ENCODE results near the gene RBMXL2.

RBMXL2 gene

DNA sequence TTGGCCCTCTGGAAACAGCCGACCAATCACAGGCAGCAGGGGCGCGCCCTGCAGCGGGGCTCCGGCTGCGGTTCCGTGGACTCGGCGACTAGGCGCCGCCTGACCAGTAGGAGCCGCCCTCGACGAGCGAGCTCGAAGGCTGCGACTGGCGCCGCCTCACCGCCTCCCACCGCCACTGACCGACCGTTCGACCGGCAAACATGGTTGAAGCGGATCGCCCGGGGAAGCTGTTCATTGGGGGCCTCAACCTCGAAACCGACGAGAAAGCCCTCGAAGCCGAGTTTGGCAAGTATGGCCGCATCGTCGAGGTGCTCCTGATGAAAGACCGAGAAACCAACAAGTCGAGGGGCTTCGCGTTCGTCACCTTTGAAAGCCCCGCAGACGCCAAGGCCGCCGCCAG, at the start of gene RBMXL2:
Gene RBMXL2, plus strand, starts transcription at position 78 of the 400 bp plus-strand sequence. Its CDS starts 123 bp downstream, at position 201.
- no peak for DNase-seq

DNA sequence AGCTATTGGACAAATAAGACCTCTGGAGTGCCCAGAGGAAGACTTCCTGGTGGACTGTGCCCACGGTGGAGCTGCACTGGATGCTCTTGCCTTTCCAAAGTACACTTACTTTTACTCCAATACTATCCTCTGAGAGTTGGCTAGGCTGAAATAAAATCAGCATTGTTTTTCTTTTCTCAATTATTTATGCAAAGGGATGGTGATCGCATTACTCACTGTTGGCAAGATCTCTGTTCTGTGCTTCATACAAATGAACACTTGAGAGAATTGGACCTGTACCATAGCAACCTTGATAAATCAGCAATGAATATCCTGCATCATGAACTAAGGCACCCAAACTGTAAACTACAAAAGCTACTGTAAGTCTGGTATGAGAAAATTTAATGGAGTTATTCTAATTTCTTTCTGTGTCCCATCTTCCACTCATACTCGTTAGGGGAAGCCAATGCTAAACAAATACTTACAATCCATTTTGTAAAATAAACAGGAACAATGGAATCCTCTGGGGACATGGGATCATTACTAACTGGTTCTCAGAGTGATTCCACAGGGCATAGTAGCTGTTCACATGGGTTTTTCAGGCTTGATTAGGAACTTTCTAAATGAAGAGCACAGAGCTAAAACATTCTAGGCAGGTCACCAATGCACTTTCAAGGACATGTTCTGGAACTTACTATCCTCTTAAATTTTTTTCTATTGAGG, 42.2 kb upstream of the RBMXL2 start:
- DNase-seq: no peak

DNA sequence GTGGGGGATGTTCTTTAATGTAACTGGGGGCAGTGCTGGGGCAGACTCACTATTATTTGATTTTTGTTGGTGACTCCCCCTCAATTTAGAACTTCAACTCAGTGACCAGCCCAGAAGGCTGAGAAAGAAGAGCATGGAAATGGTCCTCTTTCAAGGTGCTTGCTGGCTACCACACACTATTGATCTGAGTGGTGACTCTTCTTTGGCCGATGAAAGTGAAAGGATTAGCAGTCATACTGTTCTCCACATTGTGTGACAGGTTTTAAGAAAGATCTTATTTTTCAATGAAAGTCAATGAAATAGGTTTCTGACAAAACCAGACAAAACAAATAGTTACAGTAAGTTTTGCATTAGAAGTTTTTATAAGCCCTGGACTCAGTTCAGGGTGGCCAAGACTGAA, 38.6 kb upstream of the RBMXL2 start:
- DNase-seq: no peak

DNA sequence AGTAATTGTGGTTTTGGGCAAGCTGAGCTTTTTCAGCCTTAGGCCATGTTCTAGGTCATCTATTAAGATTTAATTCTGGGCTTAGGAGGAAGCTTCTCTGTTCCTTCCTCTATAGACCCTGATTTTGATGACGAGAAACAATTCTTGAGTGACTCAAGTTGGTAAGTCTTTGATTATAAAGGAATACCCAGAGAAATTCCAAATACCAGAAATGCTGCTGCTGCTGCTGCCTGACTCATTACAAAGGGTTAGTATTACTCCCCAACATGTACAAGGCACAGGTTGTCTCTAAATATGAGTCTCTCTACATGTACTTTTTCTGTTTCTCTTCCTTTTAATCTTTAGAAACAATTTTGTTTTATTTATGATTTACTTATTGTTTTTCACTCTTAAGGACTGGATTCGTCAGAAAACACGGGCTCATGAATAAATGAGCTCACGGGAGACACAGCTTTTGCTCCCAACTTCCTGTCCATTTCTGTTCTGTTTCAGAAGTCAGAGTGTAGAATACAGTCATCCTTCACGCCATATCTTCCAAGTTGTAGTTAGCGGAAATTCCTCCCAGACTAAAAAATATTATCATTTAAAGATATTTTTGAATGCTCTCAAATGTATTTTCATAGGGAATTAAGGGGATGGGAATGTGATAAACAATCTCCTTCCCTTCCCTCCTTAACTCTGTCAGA, 31.8 kb upstream of the RBMXL2 start:
- DNase-seq: no peak

DNA sequence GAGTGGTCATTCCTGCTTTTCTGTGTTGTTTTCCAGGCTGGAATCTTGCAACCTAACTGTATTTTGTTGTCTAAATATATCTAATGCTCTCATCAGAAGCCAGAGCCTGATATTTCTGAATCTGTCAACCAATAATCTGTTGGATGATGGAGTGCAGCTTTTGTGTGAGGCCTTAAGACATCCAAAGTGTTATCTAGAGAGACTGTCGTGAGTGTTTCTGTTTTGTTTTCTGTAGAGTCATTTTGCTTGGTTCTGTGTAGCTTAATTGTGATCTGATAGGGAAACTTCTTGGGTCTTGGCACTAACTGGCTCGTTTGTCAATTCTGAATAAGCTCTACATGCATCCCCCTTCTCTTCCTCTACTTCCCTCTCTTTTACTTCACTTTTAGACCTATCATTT, 31.2 kb upstream of the RBMXL2 start:
- DNase-seq: no peak

DNA sequence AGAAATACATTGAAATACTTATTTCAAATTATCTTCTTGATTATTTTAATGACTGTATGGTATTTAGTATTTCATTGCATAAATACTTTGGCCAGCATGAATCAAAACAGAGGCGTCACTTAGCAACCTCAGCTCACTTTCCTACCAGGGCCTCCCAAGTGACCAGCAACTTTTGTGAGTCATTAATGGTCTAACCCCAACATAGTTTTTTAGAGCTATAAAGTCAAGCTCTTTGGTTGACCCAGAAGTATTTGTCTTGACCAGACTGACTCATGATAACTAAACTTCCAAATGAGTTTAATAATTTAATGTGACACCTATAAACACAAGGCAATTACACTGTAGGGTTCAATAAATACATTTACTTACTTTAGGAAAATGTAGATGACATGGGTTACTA, 27.9 kb upstream of the RBMXL2 start:
- no peak for DNase-seq

DNA sequence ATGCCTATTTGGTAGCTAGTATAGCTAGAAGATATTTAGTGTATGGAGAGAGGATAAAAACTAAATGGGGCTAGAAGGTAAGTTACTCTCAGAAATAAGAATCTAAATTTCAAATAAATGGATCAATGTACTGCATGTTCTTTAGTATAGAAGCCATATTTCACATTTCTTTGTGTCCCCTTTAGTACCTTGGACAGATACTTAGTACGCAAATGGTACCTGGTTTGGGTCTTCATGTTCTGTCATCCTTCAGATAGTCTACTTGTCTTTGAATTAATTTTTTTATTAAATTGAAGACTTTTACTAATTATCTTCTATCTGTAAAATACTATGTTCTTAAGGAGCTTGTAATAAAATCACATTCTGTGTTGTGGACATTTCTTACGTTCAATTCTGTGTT, 26.3 kb upstream of the RBMXL2 start:
- DNase-seq: no peak

DNA sequence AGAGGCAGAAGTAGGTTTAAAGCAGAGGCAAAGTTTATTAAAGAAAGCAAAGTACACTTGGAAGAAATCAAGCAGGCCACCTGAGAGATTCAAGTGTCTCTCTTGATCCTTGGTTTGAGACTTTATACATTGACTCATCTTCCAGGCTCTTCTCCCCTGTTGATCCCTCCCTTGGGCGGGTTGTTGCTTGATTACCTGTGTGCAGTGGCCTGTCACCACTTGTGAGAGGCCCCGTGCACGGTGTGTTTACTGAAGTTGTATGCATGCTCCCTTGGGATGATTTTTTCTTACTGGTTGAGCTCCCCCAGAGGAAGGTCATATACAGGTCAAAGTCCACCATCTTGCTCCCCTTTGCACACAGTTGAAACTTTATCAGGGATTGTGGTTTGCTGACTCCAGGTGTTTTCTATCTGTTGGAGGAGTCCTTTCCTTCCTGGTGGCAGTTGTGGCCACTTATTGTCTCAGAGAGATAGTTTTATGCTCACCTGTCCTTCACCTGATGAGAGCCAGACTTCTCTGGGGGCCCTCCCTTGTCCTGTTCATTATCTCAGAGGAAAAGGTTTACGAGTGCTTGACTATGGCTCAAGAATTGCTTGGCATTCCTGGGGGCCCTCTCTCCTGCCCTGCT, 16.3 kb upstream of the RBMXL2 start:
- no peak for DNase-seq

DNA sequence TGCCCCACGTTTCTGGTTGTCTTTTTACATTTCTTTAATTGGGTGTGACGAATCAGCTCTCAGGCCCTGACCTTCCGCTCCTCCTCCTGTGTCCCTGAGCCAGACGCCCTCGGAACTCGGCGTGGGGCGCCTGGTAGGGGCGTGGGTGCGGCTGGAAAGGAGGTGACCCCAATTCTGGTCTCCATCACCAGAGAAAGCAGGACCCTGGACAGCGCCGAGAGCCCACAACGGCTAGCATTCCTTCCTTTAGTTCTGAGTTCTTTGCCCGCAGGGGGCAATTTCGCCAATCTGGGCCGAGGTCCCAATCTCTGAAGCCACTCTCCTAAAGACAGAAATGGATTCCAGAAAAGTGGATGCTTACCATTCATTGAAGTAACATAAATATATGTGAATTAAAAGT, 11.7 kb upstream of the RBMXL2 start:
- DNase-seq: no peak

DNA sequence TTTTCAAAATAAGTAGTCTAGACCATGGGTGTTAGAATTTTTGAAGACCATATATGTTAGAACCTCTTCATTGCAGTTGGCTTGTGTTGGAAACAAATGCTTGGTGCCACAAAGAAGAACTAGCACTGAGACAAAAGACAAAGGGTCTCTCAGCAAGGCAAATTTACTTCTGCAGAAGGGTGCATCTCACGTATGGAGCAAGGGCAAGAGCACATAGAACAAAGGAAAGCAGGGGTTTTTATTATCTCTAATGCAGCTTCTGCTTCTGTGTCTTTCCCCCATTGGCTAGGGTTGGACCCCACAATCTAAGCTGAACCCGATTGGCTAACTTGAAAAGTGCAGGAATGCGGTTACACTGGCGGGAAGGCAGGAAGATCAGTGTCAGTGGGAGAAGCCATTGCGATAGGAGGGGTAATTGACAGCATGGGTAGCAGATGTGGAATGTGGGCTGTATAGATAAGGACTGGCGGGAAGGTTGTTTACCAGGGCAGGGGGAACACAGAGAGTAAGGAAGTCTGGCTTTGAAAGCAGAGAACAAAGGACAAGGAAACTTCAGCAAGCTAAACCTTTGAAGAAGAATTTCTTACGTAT, 9.2 kb upstream of the RBMXL2 start:
- DNase-seq: no peak

DNA sequence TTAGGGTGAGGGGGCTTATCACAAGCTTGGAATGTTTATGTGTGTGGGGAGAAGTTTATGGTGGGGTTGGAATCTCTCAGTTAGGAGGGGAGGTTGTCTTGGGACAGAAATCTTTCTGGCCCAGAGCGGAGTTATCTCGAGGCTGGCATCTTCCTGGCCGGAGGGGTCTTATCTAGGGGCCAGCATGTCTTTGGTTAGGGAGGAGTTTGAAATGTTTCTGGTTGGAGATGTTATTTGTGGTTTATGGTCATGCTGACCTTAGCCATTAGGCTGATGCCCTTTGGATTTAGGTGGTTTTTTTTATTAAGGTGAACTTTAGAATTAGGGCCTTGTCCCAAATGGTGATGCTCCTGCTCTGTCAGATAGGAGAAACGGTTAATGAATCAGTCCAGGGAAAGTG, 7.9 kb upstream of the RBMXL2 start:
- DNase-seq: no peak

DNA sequence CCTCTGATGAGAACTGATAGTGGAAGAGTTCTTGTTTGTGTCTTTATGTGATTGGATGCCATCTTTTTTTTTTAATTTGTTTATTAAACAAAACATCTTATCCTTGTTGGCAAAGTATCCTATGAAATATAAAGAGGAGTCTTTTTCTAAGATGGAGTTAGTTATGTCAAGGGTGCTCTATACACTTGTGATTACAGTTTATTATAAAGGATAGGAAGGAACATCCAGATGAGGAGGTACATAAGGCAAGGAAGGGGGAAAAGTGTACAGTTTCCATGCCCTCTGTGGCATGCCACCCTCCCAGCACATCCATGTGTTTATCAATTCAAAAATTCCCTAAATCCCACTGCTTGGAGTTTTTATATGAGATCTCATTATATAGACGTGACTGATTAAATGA, 7.4 kb upstream of the RBMXL2 start:
- no peak for DNase-seq

DNA sequence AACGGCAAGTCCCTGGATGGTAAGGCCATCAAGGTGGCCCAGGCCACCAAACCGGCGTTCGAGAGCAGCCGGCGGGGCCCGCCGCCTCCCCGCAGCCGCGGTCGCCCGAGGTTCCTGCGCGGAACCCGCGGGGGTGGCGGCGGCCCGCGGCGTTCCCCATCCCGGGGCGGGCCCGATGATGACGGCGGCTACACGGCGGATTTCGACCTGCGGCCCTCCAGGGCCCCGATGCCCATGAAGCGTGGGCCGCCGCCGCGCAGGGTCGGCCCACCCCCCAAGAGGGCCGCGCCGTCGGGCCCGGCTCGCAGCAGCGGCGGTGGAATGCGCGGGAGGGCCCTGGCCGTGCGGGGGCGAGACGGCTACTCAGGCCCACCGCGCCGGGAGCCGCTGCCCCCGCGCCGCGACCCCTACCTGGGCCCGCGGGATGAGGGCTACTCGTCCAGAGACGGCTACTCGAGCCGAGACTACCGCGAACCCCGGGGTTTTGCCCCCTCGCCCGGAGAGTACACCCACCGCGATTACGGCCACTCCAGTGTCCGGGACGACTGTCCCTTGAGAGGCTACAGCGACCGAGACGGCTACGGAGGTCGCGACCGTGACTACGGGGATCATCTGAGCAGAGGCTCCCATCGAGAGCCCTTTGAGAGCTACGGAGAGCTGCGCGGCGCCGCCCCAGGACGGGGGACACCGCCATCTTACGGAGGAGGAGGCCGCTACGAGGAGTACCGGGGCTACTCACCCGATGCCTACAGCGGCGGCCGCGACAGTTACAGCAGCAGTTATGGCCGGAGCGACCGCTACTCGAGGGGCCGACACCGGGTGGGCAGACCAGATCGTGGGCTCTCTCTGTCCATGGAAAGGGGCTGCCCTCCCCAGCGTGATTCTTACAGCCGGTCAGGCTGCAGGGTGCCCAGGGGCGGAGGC, 792 bp downstream of the RBMXL2 start:
- no peak for DNase-seq

DNA sequence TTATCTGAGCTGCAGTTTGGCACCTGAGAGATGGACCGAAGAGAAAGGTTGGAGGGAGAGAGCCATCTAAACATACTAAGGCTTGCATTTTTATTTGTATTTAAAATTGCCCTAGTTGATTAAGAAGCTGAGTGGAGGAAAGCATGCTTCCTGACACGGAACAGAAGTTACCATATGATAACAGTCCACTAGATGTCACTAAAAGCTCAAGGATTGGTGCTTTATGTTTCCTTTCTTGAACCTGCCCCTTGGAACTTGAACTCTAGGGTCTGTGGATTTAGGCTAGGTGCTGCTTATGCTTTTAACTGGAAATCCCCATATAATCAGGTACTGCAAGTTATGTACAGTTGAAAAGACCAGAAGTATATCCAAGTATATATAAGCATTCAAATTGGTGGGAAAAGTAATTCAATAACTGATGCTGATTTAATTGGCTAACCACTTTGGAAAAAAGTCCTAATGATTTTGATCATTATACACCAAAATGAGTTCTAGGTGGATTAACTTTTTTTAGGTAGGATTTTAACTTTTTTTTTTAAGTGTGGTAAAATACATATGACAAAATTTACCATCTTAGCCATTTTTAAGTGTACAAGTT, 9.5 kb downstream of the RBMXL2 start:
- DNase-seq: peak in 3 of 6 experiments; percentile 7 to 56 (median 32)

DNA sequence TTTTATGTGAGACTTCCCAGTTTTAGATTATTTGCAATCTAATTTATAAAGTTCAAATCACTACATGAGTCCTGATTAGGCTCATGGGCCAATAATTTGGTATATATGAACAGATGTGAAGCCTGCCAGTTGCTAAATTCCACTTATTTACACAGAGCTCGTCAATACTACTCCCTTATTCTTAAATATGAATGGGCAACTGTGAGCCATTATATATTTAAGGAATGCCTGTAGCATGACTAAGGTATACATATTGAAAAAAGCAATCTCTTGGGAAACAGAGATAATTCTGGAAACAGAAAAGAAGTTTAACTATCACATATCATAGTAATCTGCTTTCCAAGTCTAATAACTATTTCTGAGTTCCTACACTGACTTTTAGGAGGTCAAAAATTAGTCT, 27.0 kb downstream of the RBMXL2 start:
- DNase-seq: no peak

DNA sequence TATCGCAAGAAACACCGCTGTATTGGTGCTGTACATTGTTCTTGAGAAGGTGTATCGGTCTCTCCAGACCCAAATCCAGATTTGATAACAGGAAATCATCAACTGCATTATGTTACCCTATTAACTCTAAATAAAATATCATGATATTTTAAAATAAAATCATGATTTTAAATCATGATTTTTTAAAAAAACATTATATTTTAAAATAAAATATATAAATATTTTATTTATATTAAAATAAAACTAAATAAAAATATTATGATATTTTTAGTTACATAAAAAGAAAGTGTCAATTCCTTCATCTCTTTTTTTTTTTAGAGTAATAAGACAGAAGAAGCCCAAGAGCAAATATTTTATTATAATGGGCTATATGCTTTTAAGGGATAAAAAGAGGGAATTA, 27.6 kb downstream of the RBMXL2 start:
- no peak for DNase-seq

DNA sequence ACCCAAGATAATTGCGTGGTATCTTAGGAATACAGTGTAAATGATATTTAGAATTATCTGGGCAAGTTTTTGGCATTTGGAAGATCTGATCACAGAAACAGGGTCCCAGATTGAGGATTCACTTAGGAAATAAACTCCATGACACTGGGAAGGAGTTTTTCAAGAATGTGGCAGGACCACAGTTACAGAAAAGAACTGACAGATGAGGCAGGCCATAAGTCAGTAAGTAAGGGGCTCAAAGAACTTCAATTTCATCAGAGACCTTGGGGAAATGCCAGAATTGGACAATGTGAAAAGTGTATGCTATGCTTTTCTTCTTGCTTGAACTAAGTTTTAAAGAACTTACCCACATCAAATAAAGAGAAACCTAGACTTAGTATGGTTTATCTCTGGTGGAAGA, 49.3 kb downstream of the RBMXL2 start:
- no peak for DNase-seq
